Measurements from ENCODE around the gene ZBTB7C.

The ZBTB7C gene

GRCh38 chr18:48020337-48021250, 388.6 kb downstream of the ZBTB7C start:
- ATAC-seq (no peak), DNase-seq (no peak)

DNA sequence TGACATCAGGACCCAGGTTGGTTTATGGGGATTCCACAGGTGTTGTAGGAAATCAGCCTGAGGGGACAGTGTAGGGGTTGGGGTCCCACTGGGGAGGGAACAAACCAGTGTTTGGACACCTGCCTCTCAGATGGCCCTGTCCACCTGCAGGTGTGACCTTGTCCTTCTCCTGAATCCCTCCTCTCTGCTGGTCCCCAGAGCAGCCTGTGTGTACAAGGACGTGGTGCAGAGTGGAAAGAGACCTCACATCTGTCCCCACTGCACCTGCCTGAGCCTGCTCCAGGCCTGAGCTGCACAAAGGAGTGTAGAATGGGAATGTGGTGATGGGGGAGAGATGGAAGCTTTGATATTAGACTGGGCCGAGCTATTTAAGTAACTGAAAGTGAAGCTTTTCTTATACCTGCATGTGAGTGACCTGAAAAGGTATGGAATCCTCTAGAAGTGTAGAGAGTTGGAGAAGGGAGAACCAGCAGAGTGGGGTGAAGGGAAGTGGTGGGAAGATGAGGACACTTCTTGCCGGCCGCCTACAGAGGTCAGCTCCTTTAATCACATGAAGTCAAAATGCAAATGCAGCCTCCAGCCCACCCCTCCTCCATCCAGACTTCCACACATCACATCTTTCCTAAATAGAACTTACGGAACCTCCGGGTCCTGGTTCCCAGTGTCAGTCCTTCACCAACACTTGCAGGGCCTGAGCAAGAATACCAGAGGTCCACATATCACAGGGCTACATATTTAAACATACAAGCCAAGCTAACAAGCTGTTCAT, 389.4 kb downstream of the ZBTB7C start:
- ATAC-seq (no peak), DNase-seq (no peak)

GRCh38 chr18:48018851-48019250, 390.3 kb downstream of the ZBTB7C start:
- no peak for DNase-seq

DNA sequence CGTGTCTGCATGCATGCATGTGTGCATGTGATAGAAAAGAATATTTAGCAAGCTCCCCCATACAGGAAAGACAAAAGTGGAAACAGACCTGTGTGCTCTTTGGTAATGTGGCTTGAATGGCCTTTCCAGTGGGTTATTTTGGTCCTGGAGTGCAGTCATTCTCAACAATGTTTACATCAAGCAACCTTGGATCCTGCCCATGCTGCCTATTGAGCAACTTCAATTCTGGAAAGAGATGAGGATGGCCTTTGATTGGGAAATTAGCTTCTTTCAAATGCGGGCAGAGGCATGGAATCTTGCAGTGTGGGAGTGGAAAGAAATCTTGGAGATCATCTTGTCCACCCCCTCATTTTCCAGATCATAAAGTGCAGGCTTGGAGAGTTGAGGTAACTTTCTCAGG, 391.5 kb downstream of the ZBTB7C start:
- ATAC-seq (no peak), DNase-seq (no peak)

More at GRCh38 chr18:48018851-48019250, 390.3 kb downstream of the ZBTB7C start:
- no peak for ATAC-seq

GRCh38 chr18:48013162-48013561, 396.0 kb downstream of the ZBTB7C start:
- no peak for DNase-seq
- ATAC-seq, result no peak

- DNase-seq (no peak), ATAC-seq (no peak)
Measured at GRCh38 chr18:48011926-48012465, 397.2 kb downstream of the ZBTB7C start.

DNA sequence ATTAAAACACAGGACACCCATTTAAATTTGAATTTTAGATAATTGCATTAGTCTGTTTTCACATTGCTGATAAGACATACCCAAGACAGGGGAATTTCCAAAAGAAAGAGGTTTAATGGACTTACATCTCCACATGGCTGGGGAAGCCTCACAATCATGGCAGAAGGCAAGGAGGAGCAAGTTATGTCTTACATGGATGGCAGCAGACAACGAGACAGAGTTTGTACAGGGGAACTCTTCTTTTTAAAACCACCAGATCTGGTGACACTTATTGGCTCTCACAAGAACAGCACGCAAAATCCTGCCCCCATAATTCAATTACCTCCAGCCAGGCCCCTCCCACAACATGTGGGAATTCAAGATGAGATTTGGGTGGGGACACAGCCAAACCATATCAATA, 398.9 kb downstream of the ZBTB7C start:
- no peak for DNase-seq

DNA sequence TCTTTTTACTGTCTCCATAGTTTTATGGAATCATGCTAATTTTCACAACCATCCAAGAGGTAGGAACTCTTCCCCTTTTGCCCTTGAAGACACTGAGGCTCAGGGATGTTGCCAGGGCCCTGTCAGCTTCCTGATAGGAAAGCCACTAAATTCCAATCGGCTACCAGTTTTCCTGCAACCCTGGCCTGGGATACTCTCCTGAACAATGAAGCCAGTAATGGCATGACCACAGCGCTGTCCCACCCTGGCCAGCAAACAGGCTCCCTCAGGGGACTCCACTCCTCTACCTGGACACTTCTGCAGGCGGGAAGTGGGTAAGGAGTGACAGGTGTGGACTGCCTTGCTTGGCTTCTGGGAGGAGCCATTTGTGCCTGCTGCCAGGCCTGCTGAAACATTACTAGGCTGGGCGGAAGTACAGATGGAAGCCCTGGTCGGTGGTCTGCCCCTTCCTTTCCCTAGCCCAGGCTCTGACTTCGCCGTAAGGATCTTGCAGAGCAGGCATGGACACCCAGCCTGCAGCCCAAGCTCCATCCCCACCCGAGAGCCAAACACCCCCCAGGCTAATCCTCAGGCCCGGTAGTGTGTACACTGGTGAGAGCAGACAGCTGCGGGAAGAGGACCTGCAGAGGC, 400.0 kb downstream of the ZBTB7C start:
- DNase-seq (no peak), ATAC-seq (no peak)

More for the DNA sequence above, 398.9 kb downstream of the ZBTB7C start:
- no peak for ATAC-seq

DNA sequence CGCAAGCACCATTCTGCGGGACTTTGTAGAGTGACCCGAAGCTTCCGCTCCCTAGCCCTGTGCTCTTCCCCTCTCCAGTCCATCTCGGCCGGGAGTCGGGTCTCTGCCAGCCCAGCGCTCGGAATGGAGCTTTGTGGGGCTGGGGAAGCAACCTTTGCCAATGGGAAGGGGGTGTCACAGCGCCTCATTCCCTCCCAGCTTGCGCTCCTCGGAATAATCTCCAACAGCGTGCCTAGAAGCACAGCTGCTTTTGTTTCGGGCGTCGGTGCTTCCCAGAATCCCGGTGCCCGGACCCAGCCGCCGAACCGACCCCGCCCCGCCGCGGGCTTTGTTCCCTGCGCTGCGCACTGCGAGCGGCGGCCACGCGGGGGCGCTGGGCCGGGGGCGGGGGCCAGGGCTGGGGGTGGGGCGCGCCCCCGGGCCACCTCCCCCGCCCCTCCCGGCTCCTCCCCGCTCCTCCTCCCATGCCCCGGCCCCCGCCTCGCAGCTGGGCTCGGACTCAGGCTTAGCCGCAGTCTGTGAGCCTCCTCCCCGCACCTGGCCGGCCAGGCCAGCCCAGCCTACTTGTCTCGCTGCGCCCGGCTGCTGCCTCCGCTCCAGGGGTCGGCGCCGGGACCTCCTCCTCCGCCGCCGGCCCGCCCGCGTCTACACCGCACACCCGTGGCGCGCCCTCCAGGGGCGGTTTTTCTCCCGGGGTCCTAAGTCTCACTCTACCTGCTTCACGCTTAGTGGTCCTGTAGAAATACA, 401.1 kb downstream of the ZBTB7C start:
- peak; percentile 72 for ATAC-seq
- peak; percentile 57 for DNase-seq

DNA sequence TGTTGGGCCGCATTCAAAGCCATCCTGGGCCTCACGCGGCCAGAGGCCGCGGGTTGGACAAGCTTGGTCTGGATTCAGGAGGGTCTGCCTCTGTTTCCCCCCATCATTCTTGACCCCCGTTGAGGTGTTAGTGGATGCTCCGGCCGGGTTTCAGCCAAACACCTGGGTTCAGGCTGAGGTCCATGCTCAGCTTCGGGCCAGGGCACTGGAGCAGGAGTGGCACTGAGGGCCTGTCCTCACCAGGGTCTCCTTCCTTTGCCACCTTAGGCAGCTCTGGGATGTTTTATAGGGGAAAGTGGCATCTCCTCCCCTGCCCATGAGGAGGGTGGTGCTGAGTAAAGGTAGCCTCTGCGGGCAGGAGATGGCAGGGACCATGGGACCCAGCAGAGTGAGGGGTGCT, 401.8 kb downstream of the ZBTB7C start:
- ATAC-seq (no peak), DNase-seq (no peak)

DNA sequence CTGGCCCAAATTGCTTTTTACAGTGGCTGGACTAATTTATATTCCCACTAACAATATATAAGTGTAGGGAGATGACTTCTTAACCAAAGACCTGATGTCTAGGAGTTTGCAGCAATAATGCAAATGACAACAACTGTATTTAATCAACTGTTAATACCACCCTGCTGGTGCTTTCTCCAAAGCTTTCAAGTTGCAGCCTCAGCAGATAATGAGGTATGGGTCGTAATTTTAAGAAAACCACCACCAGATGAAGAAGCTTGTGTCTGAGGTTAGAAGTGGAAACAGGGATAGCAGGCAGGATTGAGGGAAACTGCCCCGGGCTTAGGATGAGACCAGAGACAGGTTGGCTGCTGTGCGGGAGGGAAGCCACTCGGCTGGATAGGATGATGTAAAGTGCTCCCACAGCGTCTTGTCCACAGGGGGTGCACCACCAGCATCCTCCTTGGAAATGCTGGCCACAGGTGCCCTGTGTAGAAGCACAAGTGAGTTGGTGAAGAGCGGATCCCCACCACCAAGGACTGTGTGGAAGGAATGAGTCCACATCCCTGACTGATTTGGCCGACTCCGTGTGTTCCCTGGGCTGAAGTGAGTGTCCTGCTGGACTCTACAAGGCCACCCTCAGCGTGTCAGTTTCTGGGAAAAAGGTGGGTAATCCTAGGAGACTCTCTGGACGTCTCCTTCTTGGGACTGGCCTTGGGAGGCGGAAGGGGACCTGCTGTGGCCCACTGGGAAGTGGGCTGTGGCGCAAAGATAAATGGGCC, 402.6 kb downstream of the ZBTB7C start:
- no peak for DNase-seq
- no peak for ATAC-seq

- no peak for DNase-seq
- no peak for ATAC-seq
Measured at GRCh38 chr18:48004577-48004976, 404.6 kb downstream of the ZBTB7C start.

DNA sequence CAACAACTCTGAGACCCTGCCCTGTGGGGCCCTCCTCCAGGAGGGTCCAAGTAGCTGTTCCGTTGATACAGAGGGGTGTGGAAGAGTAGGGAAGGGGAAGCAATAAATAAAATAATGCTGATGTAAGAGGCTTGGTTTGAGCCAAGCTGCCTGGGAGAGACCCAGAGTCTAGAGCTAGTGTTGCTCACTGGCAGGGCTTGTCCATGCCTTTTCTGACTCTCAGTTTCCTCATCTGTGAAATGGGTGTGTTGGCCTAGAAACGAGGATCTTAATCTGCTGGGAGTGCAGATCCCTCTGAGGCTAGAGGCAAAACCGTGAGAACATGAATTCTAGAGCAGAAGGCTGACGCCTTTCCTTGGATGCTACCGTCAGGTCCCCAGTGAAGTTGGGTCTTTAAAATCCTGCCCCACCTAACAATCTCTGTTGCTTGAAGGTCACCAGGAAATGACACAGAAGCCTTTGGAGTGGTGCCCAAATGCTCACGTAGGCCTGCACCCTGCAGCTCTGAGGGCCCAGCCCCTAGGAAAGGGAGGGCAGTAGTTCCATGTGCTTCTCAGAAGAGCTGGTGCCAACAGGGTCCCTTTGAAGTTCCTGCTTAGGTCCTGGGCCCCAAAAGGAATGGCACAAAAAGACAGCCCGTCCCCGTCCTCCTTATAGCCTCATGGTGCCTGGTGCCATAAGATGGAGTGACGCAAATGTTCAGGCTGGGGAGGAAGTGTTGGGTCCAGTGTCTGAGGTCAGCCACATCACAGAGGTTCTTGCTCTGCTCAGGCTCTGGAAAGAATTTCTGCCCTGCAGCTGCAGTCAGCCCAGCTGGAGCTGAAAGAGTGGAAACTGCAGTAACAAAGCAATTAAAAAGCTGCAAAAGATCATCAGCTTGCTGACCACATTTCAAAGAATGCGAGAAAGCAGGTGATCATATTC, 405.5 kb downstream of the ZBTB7C start:
- ATAC-seq (peak; percentile 19), DNase-seq (no peak)

GRCh38 chr18:48002933-48003365, 406.2 kb downstream of the ZBTB7C start:
- ATAC-seq (no peak), DNase-seq (no peak)

DNA sequence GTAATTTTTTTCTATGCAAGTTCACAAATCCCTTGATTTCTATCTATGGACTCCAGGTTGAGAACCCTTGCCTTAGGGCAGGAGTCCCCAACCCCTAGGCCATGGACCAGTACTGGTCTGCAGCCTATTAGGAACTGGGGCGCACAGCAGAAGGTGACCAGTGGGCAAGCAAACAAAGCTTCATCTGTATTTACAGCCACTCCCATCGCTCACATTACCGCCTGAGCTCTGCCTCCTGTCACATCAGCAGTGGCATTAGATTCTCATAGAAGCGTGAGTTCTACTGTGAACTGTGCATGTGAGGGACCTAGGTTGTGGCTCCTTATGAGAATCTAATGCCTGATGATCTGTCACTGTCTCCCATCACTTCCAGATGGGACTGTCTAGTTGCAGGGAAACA, 408.5 kb downstream of the ZBTB7C start:
- DNase-seq, result no peak

DNA sequence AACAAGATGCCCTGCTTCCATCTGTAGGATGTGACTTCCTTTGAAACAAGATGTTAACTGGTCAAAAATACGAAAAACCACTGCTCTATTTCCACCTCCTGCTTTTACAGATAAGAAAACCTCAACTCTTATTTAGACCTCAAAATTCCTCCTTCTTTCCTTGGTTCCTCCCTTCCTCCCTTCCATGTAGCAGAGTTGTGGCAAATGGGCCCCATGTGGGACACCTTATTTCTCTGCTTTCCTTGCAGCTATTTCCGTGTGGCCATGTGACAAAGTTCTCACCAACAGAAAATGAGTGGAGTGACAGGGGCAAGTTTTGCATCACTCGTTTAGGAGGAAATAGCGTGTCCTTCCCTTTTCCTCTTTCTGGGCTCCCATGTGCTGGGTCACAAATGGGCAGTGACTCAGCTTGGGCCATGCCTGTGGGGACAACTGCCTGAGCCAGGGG, 409.4 kb downstream of the ZBTB7C start:
- ATAC-seq, result no peak
- no peak for DNase-seq

More for the DNA sequence above, 408.5 kb downstream of the ZBTB7C start:
- no peak for ATAC-seq

- peak; percentile 54 for DNase-seq
- no peak for ATAC-seq
Measured at GRCh38 chr18:47997338-47997780, 411.8 kb downstream of the ZBTB7C start.

DNA sequence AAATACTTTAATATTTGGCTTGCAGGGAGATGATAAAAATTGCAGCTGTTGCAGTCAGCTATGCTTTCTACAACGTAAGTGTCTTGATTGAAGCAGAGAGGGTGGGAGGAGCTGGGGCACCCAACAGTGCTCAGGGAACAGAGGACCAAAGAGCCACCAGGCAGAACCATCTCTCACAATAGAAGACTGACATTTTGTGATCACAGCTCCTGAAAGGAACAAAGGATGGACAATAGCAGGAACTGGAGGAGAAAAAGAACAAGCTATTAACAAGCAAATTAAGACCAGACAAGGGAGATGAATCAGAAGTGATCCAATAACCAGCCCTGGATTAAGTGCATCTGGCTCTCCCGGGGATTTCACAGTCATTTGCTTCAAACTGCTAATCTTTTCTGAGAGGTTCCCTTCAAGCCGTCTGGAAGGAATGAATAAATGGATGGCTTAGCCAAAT, 413.1 kb downstream of the ZBTB7C start:
- DNase-seq, result no peak
- no peak for ATAC-seq

DNA sequence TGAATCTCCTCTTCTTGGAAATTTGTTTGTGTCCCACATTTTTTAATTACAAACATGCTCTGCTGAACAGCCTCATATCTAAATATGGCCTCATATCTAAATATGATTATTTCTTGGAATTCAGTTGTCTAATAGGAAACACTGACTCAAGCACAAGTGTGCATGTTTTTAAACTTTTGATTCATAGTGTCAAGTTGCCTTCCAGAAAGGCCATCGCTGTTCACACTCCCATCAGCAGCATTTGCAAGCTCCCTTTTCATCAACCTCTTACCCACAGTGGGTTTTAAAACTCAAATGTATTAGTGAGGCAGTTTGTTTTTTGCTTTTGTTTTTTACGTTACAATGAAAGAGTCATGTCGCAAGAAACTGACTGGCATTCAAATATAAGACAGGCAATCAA, 413.5 kb downstream of the ZBTB7C start:
- DNase-seq, result no peak
- ATAC-seq, result no peak

DNA sequence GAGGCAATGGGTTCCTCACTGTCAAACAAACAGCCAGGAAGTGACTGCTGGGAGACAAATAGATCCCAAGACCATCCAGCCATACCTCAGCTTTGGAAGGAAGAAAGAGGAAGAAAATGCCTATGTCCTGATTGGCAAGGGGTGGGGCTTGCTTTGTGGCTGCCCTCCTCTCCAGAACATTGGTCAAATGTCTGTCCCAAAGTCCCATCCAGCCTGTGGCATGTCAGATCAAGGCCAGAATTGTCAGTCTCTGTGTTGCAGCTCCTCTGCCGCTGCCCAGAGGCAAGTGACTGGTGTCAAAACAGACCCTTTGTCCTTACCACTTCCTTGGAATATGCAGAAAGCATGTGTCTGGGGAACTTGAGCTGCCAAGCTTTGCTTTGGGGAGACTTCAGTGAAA, 415.8 kb downstream of the ZBTB7C start:
- DNase-seq (no peak), ATAC-seq (no peak)

All from stimulated activated naive CD8-positive, alpha-beta T cell treated with anti-CD3 and anti-CD28 coated beads, Interleukin-15, Interleukin-2, amounts not matched to agents 100 U/mL and 50 U/mL, for 24 hours (primary cell).